Measurements from ENCODE around the gene FAM167B.

GRCh38 chr1:32234792-32235191 lies 12.2 kb upstream of the FAM167B start:
- TF ChIP-seq CTCF (IDR thresholded peaks at IDR 0.05) (no peak), POLR2A (IDR thresholded peaks at IDR 0.05) (no peak), POLR2AphosphoS5 (IDR thresholded peaks at IDR 0.05) (no peak)

Data from gastroesophageal sphincter (tissue), 3 donors.